Measurements from ENCODE around the gene CATSPERE.
"Not testable (repeated sequence)": the region's sequence is repeated elsewhere in the genome, so short reads cannot be mapped to it uniquely, and the experiment has no call there.

The CATSPERE gene

DNA sequence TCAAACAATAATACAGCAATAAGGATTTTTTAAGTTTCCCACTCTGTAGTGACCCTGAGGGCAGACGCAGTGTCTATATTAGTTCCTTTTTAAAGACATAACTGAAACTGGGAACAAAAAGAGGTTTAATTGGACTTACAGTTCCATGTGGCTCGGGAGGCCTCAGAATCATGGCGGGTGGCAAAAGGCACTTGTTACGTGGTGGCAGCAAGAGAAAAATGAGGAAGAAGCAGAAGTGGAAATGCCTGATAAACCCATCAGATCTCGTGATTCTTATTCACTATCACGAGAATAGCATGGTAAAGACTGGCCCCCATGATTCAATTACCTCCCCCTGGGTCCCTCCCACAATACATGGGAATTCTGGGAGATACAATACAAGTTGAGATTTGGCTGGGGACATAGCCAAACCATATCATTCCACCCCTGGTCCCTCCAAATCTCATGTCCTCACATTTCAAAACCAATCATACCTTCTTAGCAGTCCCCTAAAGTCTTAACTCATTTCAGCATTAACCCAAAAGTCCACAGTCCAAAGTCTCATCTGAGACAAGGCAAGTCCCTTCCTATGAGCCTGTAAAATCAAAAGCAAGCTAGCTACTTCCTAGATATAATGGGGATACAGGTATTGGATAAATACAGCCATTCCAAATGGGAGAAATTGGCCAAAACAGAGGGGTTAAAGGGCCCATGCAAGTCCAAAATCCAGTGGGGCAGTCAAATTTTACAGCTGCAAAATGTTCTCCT, 205.8 kb downstream of the CATSPERE start:
- DNase-seq = not testable (repeated sequence)

DNA sequence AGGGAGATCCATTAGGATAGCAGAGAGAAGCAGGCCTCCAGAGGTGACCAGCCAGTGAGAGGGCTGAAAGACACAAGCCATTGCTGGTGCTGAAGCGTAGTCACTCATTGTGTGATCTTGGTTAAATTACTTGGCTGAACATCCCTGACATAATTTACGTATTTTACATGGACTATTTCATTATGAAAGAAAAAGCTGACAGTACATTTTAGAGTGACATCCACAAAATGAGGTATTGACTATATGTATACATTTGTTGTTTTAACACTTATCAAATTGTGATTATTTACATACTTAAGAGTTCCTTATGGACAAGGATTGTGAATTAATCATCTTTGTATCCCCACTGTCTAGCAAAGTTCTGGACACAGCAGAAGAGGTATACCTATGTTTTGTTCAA, 206.7 kb downstream of the CATSPERE start:
- no peak for DNase-seq

DNA sequence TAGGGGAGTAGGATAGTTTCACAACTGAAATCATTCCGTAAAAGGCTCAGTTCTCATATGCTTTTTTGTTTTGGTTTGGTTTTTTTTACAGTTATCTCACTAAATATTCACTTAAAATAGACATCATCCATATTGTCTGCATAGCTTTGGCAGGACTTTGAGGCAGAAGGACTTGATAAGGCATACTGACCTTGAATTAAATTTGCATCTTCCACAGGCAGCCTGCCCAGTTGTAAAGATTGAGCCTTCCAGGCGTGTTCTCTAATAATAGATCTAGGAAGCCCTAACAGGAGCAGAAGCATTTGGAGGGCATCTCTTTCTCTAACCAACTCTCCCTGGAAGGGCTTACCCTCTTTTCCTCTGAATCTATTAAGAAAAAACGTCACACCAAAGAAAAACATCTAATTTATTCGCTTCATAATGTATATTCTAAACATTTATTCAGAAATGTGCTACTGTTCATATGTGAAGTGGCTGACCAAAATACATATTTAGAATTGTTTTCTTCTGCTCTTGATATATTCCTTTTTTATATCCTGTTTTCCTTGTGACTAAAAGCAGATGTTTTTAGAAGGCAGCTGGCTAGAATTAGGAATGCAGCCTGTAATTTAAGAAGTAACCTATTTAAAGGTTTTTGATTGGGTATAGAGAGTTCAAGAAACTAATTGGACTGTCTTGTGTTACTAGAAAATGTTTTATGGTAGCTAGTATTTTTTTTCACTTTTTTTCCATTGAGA, 212.0 kb downstream of the CATSPERE start:
- no peak for DNase-seq

DNA sequence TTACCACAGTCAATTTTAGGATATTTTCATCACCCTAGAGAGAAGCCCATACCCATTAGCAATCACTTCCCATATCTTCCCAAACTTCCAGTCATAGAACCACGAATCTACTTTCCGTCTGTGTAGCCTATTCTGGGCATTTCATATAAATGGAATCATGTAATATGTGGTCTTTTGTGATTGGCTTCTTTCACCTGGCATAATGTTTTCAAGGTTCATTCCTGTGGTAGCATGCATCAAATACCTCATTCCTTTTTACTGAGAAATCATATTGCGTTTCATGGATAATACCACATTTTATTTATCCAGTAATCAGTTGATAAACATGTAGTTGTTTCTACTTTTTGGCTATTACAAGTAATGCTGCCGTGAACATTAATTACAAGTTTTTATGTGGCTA, 213.4 kb downstream of the CATSPERE start:
- no peak for DNase-seq

DNA sequence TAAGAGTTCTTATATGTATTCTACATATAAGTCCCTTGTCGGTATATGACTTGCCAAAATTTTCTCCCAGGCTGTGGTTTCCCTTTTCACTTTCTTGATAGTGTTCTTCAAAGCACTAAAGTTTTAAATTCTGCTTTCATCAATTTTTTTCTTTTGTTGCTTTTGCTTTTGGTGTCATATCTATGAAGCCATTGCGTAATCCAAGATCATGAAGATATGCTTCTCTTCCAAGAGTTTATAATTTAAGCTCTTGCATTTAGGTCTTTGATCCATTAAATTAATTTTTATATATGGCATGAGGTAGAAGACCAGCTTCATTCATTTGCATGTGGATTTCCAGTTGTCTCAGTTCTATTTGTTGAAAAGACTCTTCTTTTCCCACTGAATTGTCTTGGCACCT, 214.1 kb downstream of the CATSPERE start:
- no peak for DNase-seq

DNA sequence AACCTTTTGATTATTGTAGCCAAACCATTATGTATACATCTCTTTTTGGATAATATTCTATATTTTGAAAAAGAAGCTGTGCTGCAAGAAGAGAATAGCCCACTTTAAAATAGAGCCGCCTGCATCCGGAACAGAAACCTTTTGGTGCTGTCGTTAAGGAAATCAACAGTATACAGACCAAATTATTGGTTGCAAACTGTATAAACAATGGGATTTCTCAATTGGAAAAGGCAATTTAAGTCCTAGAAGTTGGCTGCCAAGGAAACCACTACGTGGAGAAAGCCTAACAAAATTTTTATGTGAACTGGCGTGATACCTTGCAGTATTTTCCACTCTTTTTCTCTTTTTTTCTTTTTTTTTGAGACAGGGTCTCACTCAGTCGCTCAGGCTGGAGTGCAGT, 217.6 kb downstream of the CATSPERE start:
- no peak for DNase-seq

DNA sequence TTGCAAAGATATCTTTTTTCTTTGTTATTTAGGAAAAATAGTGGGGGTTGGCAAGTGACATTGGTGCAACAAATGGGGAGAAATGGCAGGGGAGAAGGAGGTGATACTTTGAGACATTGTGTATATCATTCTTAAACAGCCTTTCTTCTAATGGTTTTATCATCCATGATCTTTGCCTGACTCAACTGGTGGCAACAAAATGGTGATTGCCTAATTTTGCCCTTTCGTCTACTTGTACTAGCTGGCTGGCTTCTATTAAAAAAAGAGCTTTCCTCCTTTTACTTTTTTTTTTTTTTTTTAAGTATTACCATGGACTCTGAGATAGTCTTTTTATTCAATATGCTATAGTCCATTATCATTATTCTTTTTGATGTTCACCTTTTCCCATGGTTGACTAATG, 219.6 kb downstream of the CATSPERE start:
- DNase-seq = no peak

DNA sequence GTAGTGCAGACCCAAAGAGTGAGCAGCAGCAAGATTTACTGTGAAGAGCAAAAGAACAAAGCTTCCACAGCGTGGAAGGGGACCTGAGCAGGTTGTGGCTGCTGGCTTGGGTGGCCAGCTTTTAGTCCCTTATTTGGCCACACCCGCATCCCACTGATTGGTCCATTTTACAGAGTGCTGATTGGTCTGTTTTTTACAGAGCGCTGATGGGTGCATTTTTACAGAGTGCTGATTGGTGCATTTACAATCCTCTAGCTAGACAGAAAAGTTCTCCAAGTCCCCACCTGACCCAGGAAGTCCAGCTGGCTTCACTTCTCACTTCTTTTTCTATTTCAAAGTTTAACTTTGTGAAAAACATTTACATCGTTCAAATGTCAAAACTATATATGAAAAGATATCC, 221.0 kb downstream of the CATSPERE start:
- DNase-seq = not testable (repeated sequence)

Measured in stimulated activated CD4-positive, alpha-beta T cell treated with anti-CD3 and anti-CD28 coated beads, Interleukin-12 subunit alpha, Interleukin-12 subunit beta, amount 100 ng/mL, for 4 hours (primary cell).